Right ventricle myocardium inferior (tissue), 1 donor: ENCODE measurements around the gene MLH1. TPM values are rescaled to one million over a fixed set of nuclear protein-coding genes. Genes with fewer than 3 reads are reported as not detected.

Experiments
- ATAC-seq: fragments of 200-7000 bp; cut with Tn5 transposase; one replicate; pipeline ENCODE4 v1.9.1; 2020; ENCODE audit warnings: mild to moderate bottlenecking, moderate library complexity
- DNase-seq: peaks from one replicate; pipeline ENCODE4 v3.0.0; 2021; ENCODE audit errors: missing footprints
- intact Hi-C: fragments of 100-400 bp; cut with DNase I; formaldehyde crosslinking; loops from one replicate; pipeline ENCODE4 v1.11.0; 2022
- total RNA-seq: library from RNA; stranded (reverse); fragmentation: NEBNext Ultra II Directional; extraction: Animal tissue kit (Norgen Biotek cat#: 25700); gene quantifications from one replicate; pipeline ENCODE4 v1.2.1, GENCODE V29; 2021
- donor health status: DM: no; HTN: yes; CAD: no; lungs with severe emphysema.

MLH1 gene
- total RNA-seq, 1 donor from 2014 or later: 49.3 TPM

- no peak for ATAC-seq
- intact Hi-C loops: no loop called here
- DNase-seq: no peak
These were observed 71.4 kb downstream of the MLH1 start for GRCh38 chr3:37064747-37065146.

GRCh38 chr3:37067577-37067976 lies 74.3 kb downstream of the MLH1 start:
- ATAC-seq (no peak), DNase-seq (no peak)
- intact Hi-C loops: no loop called here

GRCh38 chr3:37068031-37068430 lies 74.7 kb downstream of the MLH1 start:
- intact Hi-C loops: no loop called here
- no peak for ATAC-seq
- DNase-seq: no peak

GRCh38 chr3:37071921-37072320 lies 78.6 kb downstream of the MLH1 start:
- DNase-seq (no peak), ATAC-seq (no peak)
- intact Hi-C loops: no loop called here

GRCh38 chr3:37072892-37073291 lies 79.6 kb downstream of the MLH1 start:
- intact Hi-C loops: no loop called here
- no peak for ATAC-seq
- no peak for DNase-seq

GRCh38 chr3:37074178-37074577 lies 80.9 kb downstream of the MLH1 start:
- DNase-seq (no peak), ATAC-seq (no peak)
- intact Hi-C loops: no loop called here

GRCh38 chr3:37075955-37076354 lies 82.6 kb downstream of the MLH1 start:
- no peak for ATAC-seq

GRCh38 chr3:37082317-37082716 lies 89.0 kb downstream of the MLH1 start:
- intact Hi-C loops: no loop called here
- no peak for DNase-seq
- ATAC-seq: no peak

More at GRCh38 chr3:37075955-37076354, 82.6 kb downstream of the MLH1 start:
- no peak for DNase-seq
- intact Hi-C loops: no loop called here

- DNase-seq: no peak
- no peak for ATAC-seq
- intact Hi-C loops: no loop called here
These were observed 93.6 kb downstream of the MLH1 start for GRCh38 chr3:37086918-37087317.

- DNase-seq: no peak
- no peak for ATAC-seq
- intact Hi-C loops: no loop called here
These were observed 94.6 kb downstream of the MLH1 start for GRCh38 chr3:37087870-37088269.

GRCh38 chr3:37092484-37092883 lies 99.2 kb downstream of the MLH1 start:
- intact Hi-C loops: no loop called here
- peak; percentile 34 for ATAC-seq
- no peak for DNase-seq

GRCh38 chr3:37093481-37093880 lies 100.2 kb downstream of the MLH1 start:
- no peak for DNase-seq
- ATAC-seq: no peak
- intact Hi-C loops: no loop called here

- intact Hi-C loops: no loop called here
- no peak for ATAC-seq
- DNase-seq: no peak
These were observed 101.3 kb downstream of the MLH1 start for GRCh38 chr3:37094636-37095035.

- DNase-seq (no peak), ATAC-seq (no peak)
- intact Hi-C loops: no loop called here
These were observed 103.0 kb downstream of the MLH1 start for GRCh38 chr3:37096288-37096687.

- ATAC-seq (no peak), DNase-seq (no peak)
- intact Hi-C loops: no loop called here
These were observed 103.7 kb downstream of the MLH1 start for GRCh38 chr3:37096975-37097374.

- ATAC-seq: no peak
- no peak for DNase-seq
- intact Hi-C loops: no loop called here
These were observed 104.5 kb downstream of the MLH1 start for GRCh38 chr3:37097776-37098175.

- no peak for ATAC-seq
- intact Hi-C loops: no loop called here
- DNase-seq: no peak
These were observed 105.6 kb downstream of the MLH1 start for GRCh38 chr3:37098884-37099283.

- no peak for DNase-seq
- intact Hi-C loops: no loop called here
- ATAC-seq: no peak
These were observed 106.2 kb downstream of the MLH1 start for GRCh38 chr3:37099469-37099868.

- intact Hi-C loops: no loop called here
- DNase-seq: no peak
- ATAC-seq: no peak
These were observed 107.1 kb downstream of the MLH1 start for GRCh38 chr3:37100411-37100810.
